ENCODE data around the gene SLC9A9.

Gene SLC9A9

GRCh38 chr3:143658116-143658515 lies 190.2 kb downstream of the SLC9A9 start:
- no peak for TF ChIP-seq GATA1 (IDR thresholded peaks at IDR 0.05; ENCODE audit: low read depth, low read length)
- TF ChIP-seq POLR2A (IDR thresholded peaks at IDR 0.05; ENCODE audit: low read length), result no peak

GRCh38 chr3:143657391-143657790 lies 190.9 kb downstream of the SLC9A9 start:
- no peak for DNase-seq
- no peak for TF ChIP-seq POLR2A (IDR thresholded peaks at IDR 0.05; ENCODE audit: low read length)
- TF ChIP-seq GATA1 (IDR thresholded peaks at IDR 0.05; ENCODE audit: low read depth, low read length), result no peak

More at GRCh38 chr3:143658116-143658515, 190.2 kb downstream of the SLC9A9 start:
- DNase-seq, result no peak

GRCh38 chr3:143654906-143655305 lies 193.4 kb downstream of the SLC9A9 start:
- TF ChIP-seq GATA1 (IDR thresholded peaks at IDR 0.05; ENCODE audit: low read depth, low read length), result no peak
- DNase-seq, result no peak

GRCh38 chr3:143653935-143654334 lies 194.3 kb downstream of the SLC9A9 start:
- DNase-seq, result no peak
- TF ChIP-seq GATA1 (IDR thresholded peaks at IDR 0.05; ENCODE audit: low read depth, low read length) (no peak), POLR2A (IDR thresholded peaks at IDR 0.05; ENCODE audit: low read length) (no peak)

- no peak for DNase-seq
- TF ChIP-seq GATA1 (IDR thresholded peaks at IDR 0.05; ENCODE audit: low read depth, low read length), result no peak
- TF ChIP-seq POLR2A (IDR thresholded peaks at IDR 0.05; ENCODE audit: low read length), result no peak
Observed at GRCh38 chr3:143653493-143653892, 194.8 kb downstream of the SLC9A9 start.

- TF ChIP-seq POLR2A (IDR thresholded peaks at IDR 0.05; ENCODE audit: low read length) (no peak), GATA1 (IDR thresholded peaks at IDR 0.05; ENCODE audit: low read depth, low read length) (no peak)
- DNase-seq, result no peak
Observed at GRCh38 chr3:143652118-143652517, 196.2 kb downstream of the SLC9A9 start.

- DNase-seq, result no peak
- TF ChIP-seq POLR2A (IDR thresholded peaks at IDR 0.05; ENCODE audit: low read length) (no peak), GATA1 (IDR thresholded peaks at IDR 0.05; ENCODE audit: low read depth, low read length) (no peak)
Observed at GRCh38 chr3:143650827-143651226, 197.4 kb downstream of the SLC9A9 start.

- no peak for TF ChIP-seq GATA1 (IDR thresholded peaks at IDR 0.05; ENCODE audit: low read depth, low read length)
- no peak for DNase-seq
Observed at GRCh38 chr3:143650120-143650519, 198.1 kb downstream of the SLC9A9 start.

GRCh38 chr3:143648708-143649107 lies 199.6 kb downstream of the SLC9A9 start:
- TF ChIP-seq GATA1 (IDR thresholded peaks at IDR 0.05; ENCODE audit: low read depth, low read length), result no peak
- no peak for TF ChIP-seq POLR2A (IDR thresholded peaks at IDR 0.05; ENCODE audit: low read length)
- DNase-seq, result peak; percentile 23 to 50

- TF ChIP-seq GATA1 (IDR thresholded peaks at IDR 0.05; ENCODE audit: low read depth, low read length), result no peak
- no peak for TF ChIP-seq POLR2A (IDR thresholded peaks at IDR 0.05; ENCODE audit: low read length)
- no peak for DNase-seq
Observed at GRCh38 chr3:143648218-143648617, 200.1 kb downstream of the SLC9A9 start.

- no peak for TF ChIP-seq GATA1 (IDR thresholded peaks at IDR 0.05; ENCODE audit: low read depth, low read length)
- TF ChIP-seq POLR2A (IDR thresholded peaks at IDR 0.05; ENCODE audit: low read length), result no peak
- peak; percentile 68 to 76 for DNase-seq
Observed at GRCh38 chr3:143644370-143645089, 203.7 kb downstream of the SLC9A9 start.

GRCh38 chr3:143643905-143644304 lies 204.4 kb downstream of the SLC9A9 start:
- DNase-seq, result no peak
- no peak for TF ChIP-seq GATA1 (IDR thresholded peaks at IDR 0.05; ENCODE audit: low read depth, low read length)

- no peak for DNase-seq
Observed at GRCh38 chr3:143640774-143641173, 207.5 kb downstream of the SLC9A9 start.

GRCh38 chr3:143637133-143637532 lies 211.1 kb downstream of the SLC9A9 start:
- DNase-seq, result no peak
- TF ChIP-seq POLR2A (IDR thresholded peaks at IDR 0.05; ENCODE audit: low read length) (no peak), GATA1 (IDR thresholded peaks at IDR 0.05; ENCODE audit: low read depth, low read length) (no peak)

More at GRCh38 chr3:143640774-143641173, 207.5 kb downstream of the SLC9A9 start:
- no peak for TF ChIP-seq GATA1 (IDR thresholded peaks at IDR 0.05; ENCODE audit: low read depth, low read length)
- TF ChIP-seq POLR2A (IDR thresholded peaks at IDR 0.05; ENCODE audit: low read length), result no peak

GRCh38 chr3:143634991-143635390 lies 213.3 kb downstream of the SLC9A9 start:
- no peak for DNase-seq
- TF ChIP-seq GATA1 (IDR thresholded peaks at IDR 0.05; ENCODE audit: low read depth, low read length), result no peak
- no peak for TF ChIP-seq POLR2A (IDR thresholded peaks at IDR 0.05; ENCODE audit: low read length)
